Body of pancreas (tissue), 4 donors: ENCODE results near the gene TNKS1BP1. TPM values are rescaled to one million over a fixed set of nuclear protein-coding genes. Genes with fewer than 3 reads are reported as not detected.

Experiments used
- ATAC-seq: fragments of 150-250 bp; one replicate; pipeline ENCODE4 v1.9.1; 2016
- DNase-seq, 4 donors: peaks; one replicate each; pipeline ENCODE4 v3.0.0-alpha.2; 2019
- H3K27ac ChIP-seq, 4 donors: fragments of 200-600 bp; sonication (generic); 1 replicate in 3 of 4; 2 replicates in 1 of 4; pipeline versions ENCODE4 v1.5.1 to v1.6.1; 2016 to 2019; ENCODE audit warnings: mild to moderate bottlenecking in 1 of 4, mixed read lengths in 1 of 4, moderate library complexity in 1 of 4
- H3K27me3 ChIP-seq, 2 donors: fragments of 200-600 bp; sonication (generic); one replicate each; pipeline ENCODE4 v1.6.0; 2016; ENCODE audit warnings: mild to moderate bottlenecking in 1 of 2
- H3K36me3 ChIP-seq, 2 donors: fragments of 200-600 bp; sonication (generic); replicated peaks in 1 of 2; 2 replicates each; pipeline ENCODE4 v1.5.1; 2016; ENCODE audit warnings: low read depth in 2 of 2; ENCODE audit not compliant: insufficient read depth in 1 of 2
- H3K4me1 ChIP-seq: fragments of 200-600 bp; sonication (generic); one replicate; pipeline ENCODE4 v1.6.0; 2016
- H3K4me3 ChIP-seq, 2 donors: fragments of 200-600 bp; sonication (generic); 1 replicate in 1 of 2; 2 replicates in 1 of 2; pipeline ENCODE4 v1.5.1; 2016 to 2019
- H3K9me3 ChIP-seq, 3 donors: fragments of 200-600 bp; sonication (generic); 1 replicate in 2 of 3; 2 replicates in 1 of 3; pipeline ENCODE4 v1.5.1; 2016
- CTCF ChIP-seq, 7 experiments: fragments of 450-650 bp in 4 of 7; fragments of 200-600 bp in 3 of 7; sonication (generic) in 3 of 7; IDR thresholded peaks; one replicate each; pipeline ENCODE4 v1.5.1; 2016 to 2019; ENCODE audit warnings: antibody characterized with exemption in 7 of 7
- POLR2A ChIP-seq, 3 donors: fragments of 450-650 bp; IDR thresholded peaks; one replicate each; pipeline ENCODE4 v1.6.1; 2016; ENCODE audit warnings: antibody characterized with exemption in 3 of 3, mild to moderate bottlenecking in 2 of 3
- WGBS, 2 donors: methylation state at CpG; one replicate each; pipeline ENCODE4 v1.1.5; 2017; 5-methylcytosine and 5-hydroxymethylcytosine counted together
- intact Hi-C: fragments of 100-400 bp; cut with DNase I; formaldehyde crosslinking; loops from one replicate; pipeline ENCODE4 v1.15.1; 2023
- total RNA-seq, 2 donors: library from RNA; depleted of rRNA; stranded (reverse); fragments of >200 nt; gene quantifications; one replicate each; pipeline ENCODE4 v1.1.0, GENCODE V29; 2016

TNKS1BP1 gene
- total RNA-seq, 2 donors from 2014 or later, result 83.5 to 115 TPM

- Histone ChIP-seq H3K4me3 (no peak overlapping the region), H3K9me3 (no peaks in the 10 kb centered on the region), H3K27ac (no peak overlapping the region), H3K27me3 (no peaks in the 10 kb centered on the region), H3K36me3 (peaks cover 18 to 28% of the 10 kb centered on the region in 2 donors), H3K4me1 (peaks cover 61% of the 10 kb centered on the region)
- intact Hi-C loops, result no loop called here
- WGBS, 2 donors, result 56 to 59% methylated on average over 8 of the region's 8 CpGs
- TF ChIP-seq CTCF (IDR thresholded peaks at IDR 0.05) (no peak), POLR2A (IDR thresholded peaks at IDR 0.05) (no peak)
- ATAC-seq (no peak), DNase-seq (no peak)
Observed at GRCh38 chr11:57305523-57305922, 19.2 kb downstream of the TNKS1BP1 start.

- H3K36me3 ChIP-seq, result peaks cover 33 to 36% of the 10 kb centered on the region in 2 donors
- TF ChIP-seq CTCF (IDR thresholded peaks at IDR 0.05) (no peak), POLR2A (IDR thresholded peaks at IDR 0.05) (no peak)
- H3K4me3 ChIP-seq, result no peak overlapping the region
- peaks cover 0 to 5% (median 0%) of the 10 kb centered on the region in 3 donors for H3K9me3 ChIP-seq
- peaks cover 47% of the 10 kb centered on the region for H3K4me1 ChIP-seq
- H3K27me3 ChIP-seq, result no peaks in the 10 kb centered on the region
- WGBS, 2 donors, result 44 to 59% methylated on average over 8 of the region's 8 CpGs
- H3K27ac ChIP-seq, result peak overlapping the region in 2 of 4 donors; percentile 1 to 18
- DNase-seq (peak in 2 of 4 donors; percentile 49 to 55), ATAC-seq (no peak)
- intact Hi-C loops, result no loop called here
Observed at GRCh38 chr11:57303990-57304579, 20.7 kb downstream of the TNKS1BP1 start.

- TF ChIP-seq POLR2A (IDR thresholded peaks at IDR 0.05) (no peak), CTCF (IDR thresholded peaks at IDR 0.05) (no peak)
- DNase-seq (no peak), ATAC-seq (no peak)
- peaks cover 36 to 38% of the 10 kb centered on the region in 2 donors for H3K36me3 ChIP-seq
- intact Hi-C loops, result no loop called here
- H3K27ac ChIP-seq, result no peak overlapping the region
- H3K4me1 ChIP-seq, result peaks cover 41% of the 10 kb centered on the region
- no peaks in the 10 kb centered on the region for H3K27me3 ChIP-seq
- peaks cover 0 to 6% (median 0%) of the 10 kb centered on the region in 3 donors for H3K9me3 ChIP-seq
- 81 to 84% methylated on average over 13 to 17 of the region's 17 CpGs for WGBS, 2 donors
- H3K4me3 ChIP-seq, result no peak overlapping the region
Observed at GRCh38 chr11:57303280-57303989, 21.3 kb downstream of the TNKS1BP1 start.

GRCh38 chr11:57302489-57302888, 22.3 kb downstream of the TNKS1BP1 start:
- WGBS, 2 donors, result 93 to 100% methylated on average over 4 to 10 of the region's 15 CpGs
- Histone ChIP-seq H3K9me3 (peaks cover 0 to 6% (median 0%) of the 10 kb centered on the region in 3 donors), H3K27ac (no peak overlapping the region), H3K4me1 (peaks cover 33% of the 10 kb centered on the region), H3K36me3 (peaks cover 36 to 38% of the 10 kb centered on the region in 2 donors), H3K27me3 (no peaks in the 10 kb centered on the region), H3K4me3 (no peak overlapping the region)
- no peak for ATAC-seq
- DNase-seq, result no peak
- intact Hi-C loops, result no loop called here
- no peak for TF ChIP-seq POLR2A (IDR thresholded peaks at IDR 0.05)
- no peak for TF ChIP-seq CTCF (IDR thresholded peaks at IDR 0.05)
